ENCODE results near the gene PKN3.

- TF ChIP-seq ESRRA (IDR thresholded peaks at IDR 0.05; ENCODE audit: borderline replicate concordance, low read depth): no peak
- TF ChIP-seq JUN (IDR thresholded peaks at IDR 0.05; ENCODE audit: borderline replicate concordance, low read depth, low read length): no peak
- TF ChIP-seq JUN (CRISPR knock-in tag; IDR thresholded peaks at IDR 0.05; ENCODE audit: borderline replicate concordance): no peak
Measured at GRCh38 chr9:128706045-128706444, 3.7 kb downstream of the PKN3 start.

Data from K562 (cell line).